SK-N-SH treated with all-trans-retinoic acid at 6 μM for 48 hours (cell line): ENCODE data around the gene ZMYM2.

Experiments
- ATAC-seq: fragments of 200-7000 bp; cut with Tn5 transposase; 3 replicates; pipeline ENCODE4 v1.9.1; 2020; ENCODE audit warnings: mild to moderate bottlenecking, moderate library complexity
- ARNTL ChIP-seq: fragments of 450-650 bp; formaldehyde crosslinking; IDR thresholded peaks from 2 replicates; pipeline ENCODE4 v1.5.0; 2020; ENCODE audit warnings: low read depth, mild to moderate bottlenecking, moderate library complexity, borderline replicate concordance
- BACH2 ChIP-seq: fragments of 250-450 bp; sonication (Bioruptor Pico); IDR thresholded peaks from 2 replicates; pipeline ENCODE4 v1.9.0; 2021; ENCODE audit warnings: mild to moderate bottlenecking, borderline replicate concordance
- CREB5 ChIP-seq: fragments of 250-450 bp; sonication (Bioruptor Pico); IDR thresholded peaks from 2 replicates; pipeline ENCODE4 v1.5.1; 2020; ENCODE audit warnings: low read depth, mild to moderate bottlenecking, moderate library complexity
- CSDC2 ChIP-seq: fragments of 250-450 bp; sonication (Bioruptor Pico); IDR thresholded peaks from 2 replicates; pipeline ENCODE4 v1.5.0; 2020; ENCODE audit warnings: mild to moderate bottlenecking, moderate library complexity
- CSRNP3 ChIP-seq: fragments of 250-450 bp; sonication (Bioruptor Pico); IDR thresholded peaks from 2 replicates; pipeline ENCODE4 v1.5.1; 2021; ENCODE audit warnings: mild to moderate bottlenecking, moderate library complexity
- ESRRG ChIP-seq: fragments of 250-450 bp; sonication (Bioruptor Pico); IDR thresholded peaks from 2 replicates; pipeline ENCODE4 v1.6.1; 2021; ENCODE audit warnings: mild to moderate bottlenecking
- GLIS3 ChIP-seq: fragments of 250-450 bp; sonication (Bioruptor Pico); IDR thresholded peaks from 2 replicates; pipeline ENCODE4 v1.5.0; 2020; ENCODE audit warnings: mild to moderate bottlenecking, moderate library complexity
- ISL1 ChIP-seq: fragments of 250-450 bp; sonication (Bioruptor Pico); IDR thresholded peaks from 2 replicates; pipeline ENCODE4 v2.1.2; 2022; ENCODE audit warnings: mild to moderate bottlenecking, moderate library complexity
- OSR1 ChIP-seq: fragments of 250-450 bp; sonication (Bioruptor Pico); IDR thresholded peaks from 2 replicates; pipeline ENCODE4 v1.8.0; 2022; ENCODE audit warnings: moderate library complexity, mild to moderate bottlenecking, inconsistent platforms
- PATZ1 ChIP-seq: fragments of 250-450 bp; sonication (Bioruptor Pico); IDR thresholded peaks from 2 replicates; pipeline ENCODE4 v1.8.0; 2020; ENCODE audit warnings: mild to moderate bottlenecking, moderate library complexity, borderline replicate concordance
- POU6F1 ChIP-seq: fragments of 250-450 bp; sonication (Bioruptor Pico); IDR thresholded peaks from 2 replicates; pipeline ENCODE4 v1.8.0; 2021; ENCODE audit warnings: low read depth, mild to moderate bottlenecking, moderate library complexity, borderline replicate concordance
- PPARA ChIP-seq: fragments of 250-450 bp; sonication (Bioruptor Pico); IDR thresholded peaks from 2 replicates; pipeline ENCODE4 v1.5.0; 2020; ENCODE audit warnings: mild to moderate bottlenecking, borderline replicate concordance
- RARB ChIP-seq: fragments of 250-450 bp; sonication (Bioruptor Pico); IDR thresholded peaks from 2 replicates; pipeline ENCODE4 v1.8.0; 2021; ENCODE audit warnings: mild to moderate bottlenecking, moderate library complexity
- SNAI2 ChIP-seq: fragments of 250-450 bp; sonication (Bioruptor Pico); IDR thresholded peaks from 2 replicates; pipeline ENCODE4 v1.5.0; 2020; ENCODE audit warnings: mild to moderate bottlenecking, moderate library complexity
- TCF4 ChIP-seq: fragments of 250-450 bp; sonication (Bioruptor Pico); IDR thresholded peaks from 2 replicates; pipeline ENCODE4 v1.8.0; 2021; ENCODE audit warnings: mild to moderate bottlenecking, moderate library complexity, borderline replicate concordance
- TOX ChIP-seq: fragments of 250-450 bp; sonication (Bioruptor Pico); IDR thresholded peaks from 2 replicates; pipeline ENCODE4 v1.8.0; 2021; ENCODE audit warnings: mild to moderate bottlenecking, moderate library complexity, borderline replicate concordance
- TSHZ2 ChIP-seq: fragments of 250-450 bp; sonication (Bioruptor Pico); IDR thresholded peaks from 2 replicates; pipeline ENCODE4 v1.5.0; 2020; ENCODE audit warnings: mild to moderate bottlenecking, moderate library complexity
- ZC3H10 ChIP-seq: fragments of 250-450 bp; sonication (Bioruptor Pico); IDR thresholded peaks from 2 replicates; pipeline ENCODE4 v1.5.1; 2021; ENCODE audit warnings: mild to moderate bottlenecking, moderate library complexity
- ZFP3 ChIP-seq: fragments of 250-450 bp; sonication (Bioruptor Pico); IDR thresholded peaks from 2 replicates; pipeline ENCODE4 v1.5.0; 2020; ENCODE audit warnings: mild to moderate bottlenecking, moderate library complexity
- ZFP30 ChIP-seq: fragments of 450-650 bp; formaldehyde crosslinking; IDR thresholded peaks from 2 replicates; pipeline ENCODE4 v1.5.0; 2022; ENCODE audit warnings: mild to moderate bottlenecking, moderate library complexity
- ZNF565 ChIP-seq: fragments of 450-650 bp; formaldehyde crosslinking; conservative IDR thresholded peaks from 2 replicates; pipeline ENCODE4 v1.5.0; 2020; ENCODE audit warnings: low read depth, mild to moderate bottlenecking, moderate library complexity
- ZNF70 ChIP-seq: fragments of 450-650 bp; formaldehyde crosslinking; IDR thresholded peaks from 2 replicates; pipeline ENCODE4 v1.5.0; 2020; ENCODE audit warnings: mild to moderate bottlenecking, moderate library complexity
- ZNF8 ChIP-seq: fragments of 450-650 bp; formaldehyde crosslinking; IDR thresholded peaks from 2 replicates; pipeline ENCODE4 v1.5.0; 2020; ENCODE audit warnings: mild to moderate bottlenecking, moderate library complexity

The ZMYM2 gene

GRCh38 chr13:20054586-20054985 is 96.1 kb downstream of the ZMYM2 start:
- TF ChIP-seq POU6F1: no peak
- TF ChIP-seq ZFP30 (CRISPR knock-in tag): no peak
- no peak for TF ChIP-seq TCF4 (CRISPR knock-in tag)
- no peak for TF ChIP-seq CSDC2 (CRISPR knock-in tag)
- TF ChIP-seq ZNF70 (CRISPR knock-in tag): no peak
- TF ChIP-seq CREB5 (CRISPR knock-in tag): no peak
- no peak for TF ChIP-seq TSHZ2 (CRISPR knock-in tag)
- TF ChIP-seq ISL1: no peak
- no peak for TF ChIP-seq ZFP3 (CRISPR knock-in tag)
- TF ChIP-seq GLIS3 (CRISPR knock-in tag): no peak
- TF ChIP-seq OSR1 (CRISPR knock-in tag): no peak
- TF ChIP-seq PATZ1 (CRISPR knock-in tag): no peak
- TF ChIP-seq TOX (CRISPR knock-in tag): no peak
- TF ChIP-seq ZNF565 (CRISPR knock-in tag): no peak
- TF ChIP-seq ZC3H10: no peak
- no peak for TF ChIP-seq PPARA (CRISPR knock-in tag)
- no peak for TF ChIP-seq ZNF8 (CRISPR knock-in tag)
- TF ChIP-seq SNAI2 (CRISPR knock-in tag): no peak
- TF ChIP-seq ARNTL (CRISPR knock-in tag): no peak
- TF ChIP-seq CSRNP3 (CRISPR knock-in tag): no peak
- ATAC-seq: no peak

GRCh38 chr13:20057214-20057613 is 98.7 kb downstream of the ZMYM2 start:
- TF ChIP-seq SNAI2 (CRISPR knock-in tag): no peak
- no peak for TF ChIP-seq PPARA (CRISPR knock-in tag)
- no peak for TF ChIP-seq TCF4 (CRISPR knock-in tag)
- no peak for TF ChIP-seq OSR1 (CRISPR knock-in tag)
- TF ChIP-seq ARNTL (CRISPR knock-in tag): no peak
- TF ChIP-seq ZNF8 (CRISPR knock-in tag): no peak
- no peak for TF ChIP-seq GLIS3 (CRISPR knock-in tag)
- TF ChIP-seq ISL1: no peak
- no peak for TF ChIP-seq RARB
- TF ChIP-seq, all 23 proteins: peak for 0

GRCh38 chr13:20057963-20058362 is 99.4 kb downstream of the ZMYM2 start:
- no peak for ATAC-seq
- TF ChIP-seq TCF4 (CRISPR knock-in tag): no peak
- TF ChIP-seq OSR1 (CRISPR knock-in tag): no peak
- no peak for TF ChIP-seq ESRRG (CRISPR knock-in tag)
- no peak for TF ChIP-seq BACH2 (CRISPR knock-in tag)
- no peak for TF ChIP-seq TOX (CRISPR knock-in tag)
- no peak for TF ChIP-seq CREB5 (CRISPR knock-in tag)
- no peak for TF ChIP-seq TSHZ2 (CRISPR knock-in tag)
- TF ChIP-seq ZC3H10: no peak
- TF ChIP-seq, all 23 proteins: peak for 0

More at GRCh38 chr13:20057214-20057613, 98.7 kb downstream of the ZMYM2 start:
- no peak for ATAC-seq
